Breast epithelium (tissue), 3 donors: Measurements from ENCODE around the gene ZNF565.

ENCODE experiments used
- CTCF ChIP-seq, 3 donors: fragments of 450-650 bp; IDR thresholded peaks; one replicate each; pipeline ENCODE4 v1.5.1; 2016 to 2017; ENCODE audit warnings: antibody characterized with exemption in 3 of 3, mild to moderate bottlenecking in 3 of 3, moderate library complexity in 3 of 3
- POLR2A ChIP-seq: fragments of 450-650 bp; IDR thresholded peaks from one replicate; pipeline ENCODE4 v1.6.1; 2016; ENCODE audit warnings: antibody characterized with exemption, mild to moderate bottlenecking, moderate library complexity

DNA sequence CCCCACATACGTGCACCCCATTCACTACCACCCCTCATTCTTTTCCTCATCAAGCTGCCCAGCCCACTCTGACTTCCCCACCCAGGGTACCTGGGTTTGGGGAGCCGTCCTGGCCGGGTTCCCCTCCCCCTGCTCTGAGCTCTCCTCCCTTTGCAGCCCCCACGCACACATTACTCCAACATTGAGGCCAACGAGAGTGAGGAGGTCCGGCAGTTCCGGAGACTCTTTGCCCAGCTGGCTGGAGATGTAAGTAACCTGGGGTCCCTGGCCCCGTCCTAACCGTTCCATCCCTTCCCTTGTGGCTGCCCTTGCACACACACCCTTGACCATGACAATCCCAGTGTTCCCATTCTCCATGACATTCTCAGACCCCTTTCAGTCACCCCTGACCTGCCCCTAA lies 72.0 kb downstream of the ZNF565 start:
- TF ChIP-seq CTCF (IDR thresholded peaks at IDR 0.05) (no peak), POLR2A (no peak)
